Activated CD4-positive, alpha-beta T cell treated with anti-CD3 and anti-CD28 coated beads for 48 hours (primary cell): ENCODE data around the gene CPT1C.

Experiments
- DNase-seq: peaks from one replicate; pipeline ENCODE4 v3.0.0-alpha.2; 2020

CPT1C gene

DNA sequence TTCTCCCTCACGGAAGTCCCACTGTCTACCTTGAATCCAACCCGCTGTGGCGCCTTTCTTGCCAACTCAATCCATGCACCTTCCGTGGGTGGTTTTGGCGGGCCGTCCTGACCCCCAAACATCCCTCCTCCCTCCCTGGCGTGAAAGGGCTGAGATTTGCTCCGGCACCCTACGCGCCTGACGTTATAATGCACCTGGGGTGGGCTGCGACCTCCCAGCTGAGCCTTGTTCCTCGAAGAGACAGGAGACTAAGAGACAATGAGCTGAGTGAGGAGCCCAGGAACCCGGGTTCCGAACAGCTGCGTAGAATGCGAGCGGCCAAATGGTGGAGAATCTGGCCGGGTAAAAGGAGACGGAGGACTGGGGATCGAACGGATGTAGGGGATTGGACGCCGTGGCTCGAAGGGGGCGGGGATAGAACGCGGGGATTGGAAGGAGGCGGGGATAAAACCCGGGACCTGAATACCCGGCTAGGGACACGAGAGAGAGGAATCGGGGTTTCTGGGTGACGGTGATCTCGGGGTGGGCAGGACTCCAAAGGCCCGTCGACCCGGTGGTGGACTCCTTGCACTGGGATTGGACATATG lies at the start of gene CPT1C:
TSS of gene CPT1C (plus strand) at position 461 of the 587 bp plus-strand sequence. CDS start 1,137 bp downstream, outside the sequence.
- DNase-seq: peak; percentile 80

DNA sequence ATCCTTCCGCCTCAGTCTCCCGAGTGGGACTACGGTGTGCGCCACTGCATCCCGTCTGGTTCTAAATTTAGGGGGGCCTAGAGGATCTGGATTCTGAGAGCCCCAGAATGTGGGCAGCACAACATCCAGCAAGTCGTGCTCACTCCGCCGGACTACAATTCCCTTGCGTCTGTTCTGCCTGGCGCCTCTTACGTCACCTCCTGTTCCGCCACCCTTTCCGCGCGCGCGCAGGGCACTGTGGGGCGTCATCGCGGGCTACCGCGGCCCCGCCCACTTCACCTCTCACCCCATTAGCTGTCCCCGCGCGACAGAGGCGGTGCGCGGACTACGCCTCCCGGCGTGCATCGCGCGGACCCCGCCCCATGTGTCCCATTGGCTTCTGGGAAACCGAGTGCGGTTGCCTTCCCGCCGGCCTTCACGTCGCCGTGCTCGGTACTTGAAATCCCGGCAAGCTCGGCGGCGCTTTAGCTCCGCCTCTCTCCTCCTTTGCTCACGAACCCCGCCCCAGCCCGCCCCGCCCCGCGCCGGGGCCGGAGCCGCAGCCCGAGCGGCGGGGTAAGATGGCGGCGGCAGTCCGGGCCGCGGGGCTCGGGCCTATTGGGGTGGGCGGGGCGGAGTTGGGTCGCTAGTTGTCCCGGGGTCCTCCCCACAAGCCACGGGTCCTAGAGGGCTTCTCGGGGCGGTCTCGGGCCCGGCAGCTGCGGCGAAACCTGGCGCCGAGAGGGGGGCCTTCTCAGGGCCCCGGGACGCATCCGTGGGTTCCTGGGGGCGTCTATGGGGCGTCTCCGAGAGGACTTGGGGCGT lies 49.0 kb upstream of the CPT1C start, which contains the start of gene SCAF1:
TSS of gene SCAF1 (plus strand) at position 522 of the 804 bp plus-strand sequence. CDS start 2,818 bp downstream, outside the sequence.
- peak; percentile 99 for DNase-seq

DNA sequence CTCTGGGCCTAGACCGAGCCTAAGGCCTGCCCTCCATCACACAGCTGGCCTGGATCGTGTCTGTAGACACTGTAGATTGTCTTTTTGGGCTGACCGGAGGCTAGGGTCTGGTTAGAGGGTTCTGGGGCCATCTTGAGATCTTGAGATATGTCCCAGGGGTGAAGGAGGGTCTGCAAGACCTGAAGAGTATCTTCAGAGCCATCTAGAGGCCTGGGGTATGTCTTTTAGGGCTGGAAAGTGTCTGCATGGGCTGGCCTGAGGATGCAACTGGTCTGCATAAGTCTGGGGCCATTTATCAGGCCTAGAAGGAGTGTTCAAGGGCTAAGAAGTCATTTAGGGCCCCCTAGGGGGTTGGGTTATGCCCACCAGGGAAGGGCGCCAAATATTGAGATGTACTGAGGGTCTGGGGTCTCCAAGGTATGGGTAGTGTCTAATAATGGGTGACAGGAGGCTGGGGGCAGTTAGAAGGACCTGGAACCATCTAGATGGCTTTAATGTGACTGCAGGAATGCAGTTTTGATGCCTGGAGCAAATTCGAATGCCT lies 48.4 kb upstream of the CPT1C start:
- no peak for DNase-seq

DNA sequence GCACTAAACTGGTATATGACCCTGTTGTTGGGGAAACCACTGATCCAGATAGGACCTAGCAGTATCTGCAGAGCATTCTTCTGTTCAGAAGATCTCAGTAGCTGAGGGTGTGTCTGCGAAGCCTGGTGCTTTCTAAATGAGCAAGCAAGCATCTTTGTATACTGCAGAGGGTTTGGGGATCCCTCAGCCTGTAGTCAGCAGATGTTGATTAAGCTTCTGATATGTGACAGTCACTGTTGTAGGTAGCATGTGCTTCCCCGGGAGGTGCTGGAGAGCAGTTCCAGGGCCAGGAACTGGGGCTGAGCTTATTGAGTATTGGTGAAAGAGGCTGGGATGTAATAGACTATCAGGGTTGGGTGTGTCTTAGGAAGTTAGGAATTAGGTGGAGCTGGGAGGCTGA lies 47.5 kb upstream of the CPT1C start:
- DNase-seq: peak; percentile 45

DNA sequence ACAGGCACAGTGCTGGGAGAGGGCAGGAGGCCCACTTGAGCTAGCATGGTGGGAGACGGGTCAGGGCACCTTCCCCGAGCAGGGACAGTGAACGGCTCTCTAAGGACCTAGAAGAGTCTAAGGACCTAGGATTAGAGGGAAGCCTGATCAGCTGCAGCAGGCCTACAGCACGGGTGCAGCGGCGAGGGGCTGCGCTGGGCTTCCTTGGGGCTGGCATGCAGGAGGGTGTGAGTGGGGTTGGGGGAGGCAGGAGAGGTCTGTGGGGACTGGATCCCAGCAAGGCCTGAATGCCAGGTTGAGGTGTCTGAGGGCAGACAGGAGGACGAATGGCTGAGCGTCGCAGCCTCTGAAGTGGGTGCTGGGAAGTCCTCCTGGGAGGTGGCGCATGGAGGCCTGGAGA lies 45.3 kb upstream of the CPT1C start:
- no peak for DNase-seq

DNA sequence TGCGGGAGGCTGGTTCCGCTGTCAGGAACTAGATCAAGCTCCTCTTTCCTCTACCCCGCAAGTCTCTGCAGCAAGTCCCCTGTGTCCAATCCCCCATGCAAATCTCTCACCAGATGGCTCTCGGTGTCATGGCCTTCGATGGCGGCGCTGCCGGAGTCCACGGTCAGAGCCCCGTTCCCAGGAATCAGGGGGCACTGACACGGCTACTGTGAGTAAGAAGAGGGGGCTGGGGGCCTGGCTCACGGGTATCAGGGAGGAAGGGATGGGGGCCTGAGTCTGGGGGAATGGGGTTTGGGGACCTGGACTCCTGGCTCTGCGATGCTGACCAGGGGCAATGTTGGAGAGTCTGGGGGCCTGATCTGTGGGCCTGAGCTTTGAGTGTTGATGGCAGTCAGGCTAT lies 44.9 kb upstream of the CPT1C start:
- no peak for DNase-seq

DNA sequence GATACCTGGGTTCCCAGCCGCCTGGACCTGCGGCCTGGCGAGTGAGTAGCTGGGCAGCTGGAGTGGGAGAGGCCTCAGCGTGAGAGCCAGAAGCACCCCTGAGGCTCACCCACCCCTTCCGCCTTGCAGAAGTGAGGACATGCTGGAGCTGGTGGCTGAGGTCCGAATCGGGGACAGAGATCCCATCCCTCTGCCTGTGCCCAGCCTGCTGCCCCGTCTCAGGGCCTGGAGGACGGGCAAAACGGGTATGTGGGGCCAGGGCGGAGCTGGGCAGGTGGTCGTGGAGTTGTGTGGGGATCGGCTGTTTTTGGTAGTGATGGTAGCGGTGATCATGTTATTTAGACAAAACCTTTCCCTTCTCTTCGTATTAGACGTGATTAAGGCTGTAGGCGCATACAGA lies 44.3 kb upstream of the CPT1C start:
- DNase-seq: no peak

DNA sequence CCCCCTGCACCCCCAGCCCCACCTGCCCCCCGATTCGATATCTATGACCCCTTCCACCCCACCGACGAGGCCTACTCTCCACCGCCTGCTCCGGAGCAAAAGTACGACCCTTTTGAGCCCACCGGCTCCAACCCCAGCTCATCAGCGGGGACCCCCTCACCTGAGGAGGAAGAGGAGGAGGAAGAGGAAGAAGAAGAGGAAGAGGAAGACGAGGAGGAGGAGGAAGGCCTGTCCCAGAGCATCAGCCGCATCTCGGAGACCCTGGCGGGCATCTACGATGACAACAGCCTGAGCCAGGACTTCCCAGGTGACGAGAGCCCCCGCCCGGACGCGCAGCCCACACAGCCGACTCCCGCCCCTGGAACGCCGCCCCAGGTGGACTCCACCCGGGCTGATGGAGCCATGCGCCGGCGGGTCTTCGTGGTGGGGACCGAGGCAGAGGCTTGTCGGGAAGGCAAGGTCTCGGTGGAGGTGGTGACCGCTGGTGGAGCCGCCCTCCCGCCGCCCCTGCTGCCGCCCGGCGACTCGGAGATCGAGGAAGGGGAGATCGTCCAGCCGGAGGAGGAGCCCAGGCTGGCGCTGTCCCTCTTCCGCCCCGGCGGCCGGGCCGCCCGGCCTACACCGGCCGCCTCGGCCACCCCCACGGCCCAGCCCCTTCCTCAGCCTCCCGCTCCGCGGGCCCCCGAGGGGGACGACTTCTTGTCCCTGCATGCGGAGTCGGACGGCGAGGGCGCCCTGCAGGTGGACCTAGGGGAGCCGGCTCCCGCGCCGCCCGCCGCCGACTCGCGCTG lies 39.7 kb upstream of the CPT1C start:
- DNase-seq: no peak

DNA sequence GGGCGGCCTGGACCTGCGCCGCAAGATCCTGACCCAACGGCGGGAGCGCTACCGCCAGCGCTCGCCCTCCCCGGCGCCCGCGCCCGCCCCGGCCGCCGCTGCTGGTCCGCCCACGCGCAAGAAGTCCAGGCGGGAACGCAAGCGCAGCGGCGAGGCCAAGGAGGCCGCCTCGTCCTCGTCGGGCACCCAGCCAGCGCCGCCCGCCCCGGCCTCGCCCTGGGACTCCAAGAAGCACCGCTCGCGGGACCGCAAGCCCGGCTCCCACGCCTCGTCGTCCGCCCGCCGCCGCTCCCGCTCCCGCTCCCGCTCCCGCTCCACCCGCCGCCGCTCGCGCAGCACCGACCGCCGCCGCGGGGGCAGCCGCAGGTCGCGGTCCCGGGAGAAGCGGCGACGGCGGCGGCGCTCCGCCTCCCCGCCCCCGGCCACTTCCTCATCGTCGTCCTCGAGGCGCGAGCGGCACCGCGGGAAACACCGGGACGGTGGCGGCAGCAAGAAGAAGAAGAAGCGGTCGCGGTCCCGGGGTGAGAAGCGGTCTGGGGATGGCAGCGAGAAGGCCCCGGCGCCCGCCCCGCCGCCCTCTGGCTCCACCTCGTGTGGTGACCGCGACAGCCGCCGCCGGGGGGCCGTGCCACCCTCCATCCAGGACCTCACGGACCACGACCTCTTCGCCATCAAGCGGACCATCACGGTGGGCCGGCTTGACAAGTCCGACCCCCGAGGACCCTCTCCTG lies 38.9 kb upstream of the CPT1C start:
- no peak for DNase-seq

DNA sequence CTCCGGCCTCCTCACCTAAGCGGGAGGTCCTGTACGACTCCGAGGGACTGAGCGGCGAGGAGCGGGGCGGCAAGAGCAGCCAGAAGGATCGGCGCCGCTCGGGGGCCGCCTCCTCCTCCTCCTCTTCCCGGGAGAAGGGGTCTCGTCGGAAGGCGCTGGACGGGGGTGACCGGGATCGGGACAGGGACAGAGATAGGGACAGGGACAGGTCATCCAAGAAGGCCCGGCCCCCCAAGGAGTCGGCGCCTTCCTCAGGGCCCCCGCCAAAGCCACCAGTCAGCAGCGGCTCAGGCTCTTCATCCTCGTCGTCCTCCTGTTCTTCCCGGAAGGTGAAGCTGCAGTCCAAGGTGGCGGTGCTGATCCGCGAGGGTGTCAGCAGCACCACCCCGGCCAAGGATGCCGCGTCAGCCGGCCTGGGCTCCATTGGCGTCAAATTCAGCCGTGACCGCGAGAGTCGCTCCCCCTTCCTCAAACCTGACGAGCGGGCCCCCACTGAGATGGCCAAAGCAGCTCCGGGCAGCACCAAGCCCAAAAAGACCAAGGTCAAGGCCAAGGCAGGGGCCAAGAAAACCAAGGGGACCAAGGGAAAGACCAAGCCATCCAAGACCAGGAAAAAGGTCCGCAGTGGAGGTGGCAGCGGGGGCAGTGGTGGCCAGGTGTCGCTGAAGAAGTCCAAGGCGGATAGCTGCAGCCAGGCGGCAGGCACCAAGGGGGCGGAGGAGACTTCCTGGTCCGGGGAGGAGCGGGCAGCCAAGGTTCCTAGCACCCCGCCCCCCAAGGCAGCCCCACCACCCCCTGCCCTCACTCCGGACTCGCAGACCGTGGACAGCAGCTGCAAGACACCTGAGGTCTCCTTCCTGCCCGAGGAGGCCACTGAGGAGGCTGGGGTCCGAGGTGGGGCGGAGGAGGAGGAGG lies 38.1 kb upstream of the CPT1C start:
- no peak for DNase-seq

DNA sequence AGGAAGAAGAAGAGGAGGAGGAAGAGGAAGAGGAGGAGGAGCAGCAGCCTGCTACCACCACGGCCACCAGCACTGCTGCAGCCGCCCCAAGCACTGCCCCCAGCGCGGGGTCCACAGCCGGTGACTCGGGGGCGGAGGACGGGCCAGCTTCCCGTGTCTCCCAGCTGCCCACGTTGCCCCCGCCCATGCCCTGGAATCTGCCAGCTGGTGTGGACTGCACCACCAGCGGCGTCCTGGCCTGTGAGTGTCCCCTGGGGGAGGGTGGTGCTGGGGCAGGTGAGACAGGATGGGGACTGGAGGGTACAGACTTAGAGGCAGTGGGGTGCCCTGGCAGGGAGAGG lies 37.5 kb upstream of the CPT1C start:
- no peak for DNase-seq

DNA sequence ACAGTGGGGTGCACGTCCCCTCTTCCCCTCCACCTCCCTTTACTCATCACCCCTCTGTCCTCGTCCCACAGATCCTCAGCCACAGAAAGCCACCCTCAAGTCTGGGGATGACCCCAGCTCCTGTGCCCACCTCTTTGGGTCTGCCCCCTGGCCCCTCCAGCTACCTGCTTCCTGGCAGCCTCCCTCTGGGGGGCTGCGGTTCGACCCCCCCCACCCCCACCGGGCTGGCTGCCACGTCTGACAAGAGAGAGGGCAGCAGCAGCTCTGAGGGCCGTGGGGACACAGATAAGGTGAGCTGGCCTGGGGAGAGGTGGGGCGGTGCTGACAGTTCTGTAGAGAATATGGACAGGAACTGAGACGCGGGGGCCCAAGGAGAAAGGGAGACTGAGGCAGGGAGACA lies 36.3 kb upstream of the CPT1C start:
- no peak for DNase-seq

DNA sequence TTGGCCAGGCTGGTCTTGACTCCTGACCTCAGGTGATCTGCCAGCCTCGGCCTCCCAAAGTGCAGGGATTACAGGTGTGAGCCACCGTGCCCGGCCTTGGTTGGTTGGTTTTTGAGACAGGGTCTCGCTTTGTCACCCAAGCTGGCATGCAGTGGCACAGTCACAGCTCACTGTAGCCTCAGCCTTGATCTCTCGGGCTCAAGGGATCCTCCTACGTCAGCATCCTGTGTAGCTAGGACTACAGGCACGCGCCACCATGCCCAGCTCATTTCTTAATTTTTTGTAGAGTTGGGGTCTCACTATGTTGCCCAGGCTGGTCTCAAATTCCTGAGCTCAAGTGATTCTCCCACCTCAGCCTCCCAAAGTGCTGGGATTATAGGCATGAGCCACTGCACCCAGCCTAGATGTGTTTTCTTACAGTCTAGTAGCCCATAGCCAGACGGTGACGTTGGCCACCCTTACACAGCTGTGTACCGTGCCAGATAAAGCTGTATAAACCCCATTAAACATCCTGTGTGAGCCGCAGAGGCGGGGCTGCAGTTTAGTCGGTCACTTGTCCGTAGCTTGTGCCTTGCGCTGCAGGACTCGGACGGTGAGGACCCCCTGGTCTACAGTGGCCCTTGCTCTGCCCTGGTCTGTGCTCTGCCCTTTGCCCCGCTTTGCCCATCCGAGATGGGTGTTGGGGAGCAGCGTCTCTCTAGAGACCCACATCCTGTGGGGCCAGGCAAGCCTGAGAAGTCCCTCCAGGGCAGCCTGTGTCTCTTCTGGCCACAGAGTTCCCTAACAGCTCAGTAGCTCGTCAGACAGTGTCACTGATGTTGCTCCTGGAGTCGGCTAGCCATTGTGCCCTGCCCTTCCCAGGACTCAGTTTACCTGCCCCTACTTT lies 35.1 kb upstream of the CPT1C start:
- DNase-seq: no peak

DNA sequence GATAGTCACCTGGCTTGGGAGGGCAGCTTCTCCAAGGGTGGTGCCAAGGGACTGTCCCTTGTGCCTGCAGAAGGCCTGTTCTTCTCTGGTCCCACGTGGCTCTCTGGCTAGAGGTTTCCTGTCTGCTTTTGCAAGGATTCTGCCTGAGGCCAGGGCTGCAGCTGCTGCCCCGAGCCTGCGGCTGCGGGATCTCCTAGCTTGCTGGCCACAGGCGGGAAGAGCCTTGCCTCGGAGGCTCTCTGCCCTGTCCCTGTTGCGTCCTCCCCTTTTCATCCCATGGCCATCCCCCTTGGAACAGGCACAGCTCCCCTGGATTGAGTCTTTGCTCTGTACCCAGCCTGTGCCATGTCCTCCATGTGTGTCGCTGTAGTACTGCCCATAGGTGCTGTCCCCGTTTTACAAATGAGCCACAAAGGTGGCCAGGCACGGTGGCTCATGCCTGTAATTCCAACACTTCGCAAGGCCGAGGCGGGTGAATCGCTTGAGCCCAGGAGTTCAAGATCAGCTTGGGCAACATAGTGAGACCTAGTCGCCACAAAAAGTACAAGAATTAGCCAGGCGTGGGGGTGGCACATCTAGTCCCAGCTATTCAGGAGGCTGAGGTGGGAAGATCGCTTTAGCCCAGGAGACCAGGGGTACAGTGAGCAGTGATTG lies 34.3 kb upstream of the CPT1C start:
- DNase-seq: no peak

DNA sequence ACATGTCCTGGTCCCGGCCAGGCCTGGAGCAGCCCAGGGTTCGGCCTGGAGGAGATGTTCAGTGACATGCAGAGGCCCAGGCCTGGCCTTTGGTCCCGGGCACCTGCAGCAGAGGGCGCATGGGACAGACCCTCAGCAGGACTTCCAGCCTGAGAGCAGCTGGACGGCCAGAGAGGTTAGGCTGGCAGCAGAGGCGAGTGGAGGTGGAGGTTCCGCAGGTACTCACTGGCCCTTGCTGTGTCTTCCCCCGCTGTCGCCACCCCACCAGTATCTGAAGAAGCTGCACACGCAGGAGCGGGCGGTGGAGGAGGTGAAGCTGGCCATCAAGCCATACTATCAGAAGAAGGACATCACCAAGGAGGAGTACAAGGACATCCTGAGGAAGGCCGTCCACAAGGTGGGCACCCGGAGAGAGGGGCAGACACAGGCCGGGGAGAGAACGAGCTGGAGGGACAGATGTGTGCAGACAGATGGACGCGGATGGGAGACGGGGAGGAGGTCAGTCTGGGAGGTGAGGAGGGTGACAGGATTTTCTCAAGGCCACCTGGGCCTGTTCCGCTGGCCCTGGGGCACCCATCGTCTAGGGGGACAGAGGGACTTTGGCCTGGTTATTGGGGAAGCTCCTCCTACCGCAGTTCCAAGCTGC lies 33.3 kb upstream of the CPT1C start:
- DNase-seq: no peak

DNA sequence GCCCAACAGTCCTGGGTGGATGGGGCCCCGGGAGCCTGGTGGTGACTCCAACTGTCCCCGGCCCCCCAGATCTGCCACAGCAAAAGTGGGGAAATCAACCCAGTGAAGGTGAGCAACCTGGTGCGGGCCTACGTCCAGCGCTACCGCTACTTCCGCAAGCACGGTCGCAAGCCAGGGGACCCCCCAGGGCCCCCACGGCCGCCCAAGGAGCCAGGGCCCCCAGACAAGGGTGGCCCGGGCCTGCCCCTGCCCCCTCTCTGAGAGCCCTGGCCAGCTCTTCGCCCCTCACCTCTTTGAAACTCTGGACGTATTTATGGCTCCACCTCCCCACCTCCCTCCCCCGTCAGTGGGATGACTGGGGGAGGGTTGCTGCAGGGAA lies 32.8 kb upstream of the CPT1C start:
- no peak for DNase-seq

DNA sequence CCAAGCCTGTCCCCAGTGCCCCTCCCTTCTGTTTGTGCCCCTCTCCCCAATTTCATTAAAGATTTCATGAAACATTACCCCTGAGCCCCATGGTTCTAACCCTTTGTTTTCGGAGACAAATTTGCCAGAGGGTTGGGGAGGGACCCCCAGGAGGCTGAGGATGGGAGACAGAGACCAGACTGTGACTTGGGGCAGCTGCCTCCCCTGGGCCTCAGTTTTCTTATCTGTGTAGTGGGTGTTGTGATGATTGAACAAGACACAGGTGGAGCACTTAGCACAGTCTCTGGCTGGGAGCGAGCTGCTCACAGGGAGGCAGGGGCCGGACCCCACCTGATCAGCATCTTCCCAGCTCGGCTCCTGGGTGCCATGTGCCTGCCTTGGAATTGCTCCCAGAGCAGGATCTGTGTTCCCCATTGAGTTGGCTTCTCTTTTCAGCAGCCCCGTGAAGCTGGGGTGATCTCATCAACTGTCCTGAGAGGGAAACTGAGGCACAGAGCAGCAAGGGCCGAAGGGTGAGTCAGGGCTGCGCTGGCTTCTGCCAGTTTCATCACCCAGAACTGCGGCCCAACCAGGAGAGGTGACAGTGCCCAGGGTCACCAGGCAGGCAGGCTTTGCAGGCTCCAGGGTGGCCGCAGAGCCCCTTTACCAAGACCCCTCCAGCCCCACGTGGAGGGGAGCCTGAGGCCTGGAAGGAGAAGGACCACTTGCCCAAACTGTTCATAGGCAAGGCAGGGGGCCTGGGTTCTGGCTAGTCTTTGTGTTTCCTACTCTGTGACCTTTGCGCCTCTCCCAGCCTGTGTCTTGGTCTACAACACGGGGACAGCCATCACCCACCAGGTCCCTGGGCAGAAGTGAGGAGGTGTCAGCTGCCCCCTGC lies 32.1 kb upstream of the CPT1C start:
- DNase-seq: no peak

DNA sequence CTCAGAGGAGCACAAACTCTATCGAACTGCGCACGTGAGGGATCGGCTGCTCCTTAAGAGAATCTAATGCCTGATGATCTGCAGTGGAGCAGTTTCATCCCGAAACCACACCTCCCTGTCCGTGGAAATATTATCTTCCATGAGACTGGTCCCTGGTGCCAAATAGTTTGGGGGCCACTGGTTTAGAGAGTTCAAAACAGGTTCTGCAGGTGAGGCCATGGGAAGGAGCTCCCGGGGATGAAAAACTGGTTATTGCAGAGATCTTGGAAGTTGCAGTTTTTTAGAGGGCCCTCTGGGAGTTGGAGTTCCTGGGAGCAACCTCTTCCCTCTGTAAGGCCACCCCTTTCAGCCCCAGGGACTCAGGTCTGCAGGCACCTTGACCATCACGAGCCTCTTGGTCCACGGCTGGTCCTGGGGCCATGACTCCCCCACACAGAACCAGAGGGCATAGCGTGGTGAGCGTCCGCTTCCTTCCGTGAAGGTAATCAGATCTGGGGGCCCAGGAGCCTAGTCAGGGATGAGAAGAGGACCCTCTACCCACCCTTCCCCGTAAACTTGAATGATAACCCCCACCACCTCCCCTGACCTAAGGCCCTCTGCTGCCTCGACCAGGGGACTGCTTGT lies 30.5 kb upstream of the CPT1C start:
- DNase-seq: no peak
